Naive thymus-derived CD4-positive, alpha-beta T cell (primary cell): Measurements from ENCODE around the gene APC. TPM values are rescaled to one million over a fixed set of nuclear protein-coding genes. Genes with fewer than 3 reads are reported as not detected.

ENCODE experiments used
- ATAC-seq: fragments of 150-1000 bp; cut with Tn5 transposase; 2 replicates; pipeline ENCODE4 v1.10.0; 2021; ENCODE audit warnings: mild to moderate bottlenecking, moderate library complexity
- CTCF ChIA-PET: fragments of 350-600 bp; sonication (Branson Sonifier 250); formaldehyde crosslinking; loops from one replicate; lab custom pipeline; 2021; ENCODE audit warnings: antibody characterized with exemption; lab: Charles Lee
- POLR2A ChIA-PET: fragments of 350-600 bp; sonication (Branson Sonifier 250); formaldehyde crosslinking; loops from one replicate; lab custom pipeline; 2021; ENCODE audit warnings: antibody characterized with exemption, inconsistent platforms; lab: Charles Lee
- DNase-seq, 9 donors: peaks; one replicate each; pipeline versions ENCODE4 v3.0.0 to v3.0.0-alpha.2; 2020 to 2022; ENCODE audit warnings: mixed read lengths in 1 of 9
- H3K27ac ChIP-seq: one replicate; pipeline ENCODE4 v1.7.0; 2013; ENCODE audit warnings: mild to moderate bottlenecking, low read depth, low read length, moderate library complexity
- H3K27me3 ChIP-seq, 2 donors: one replicate each; pipeline ENCODE4 v1.7.0; 2013; ENCODE audit warnings: low read length in 2 of 2, mild to moderate bottlenecking in 2 of 2, moderate library complexity in 2 of 2; ENCODE audit not compliant: control insufficient read depth in 2 of 2, insufficient read depth in 2 of 2
- H3K36me3 ChIP-seq, 3 experiments: 1 replicate in 2 of 3; 2 replicates in 1 of 3; pipeline ENCODE4 v1.7.0; 2013; ENCODE audit warnings: low read length in 3 of 3, mild to moderate bottlenecking in 3 of 3, moderate library complexity in 1 of 3; ENCODE audit not compliant: insufficient read depth in 3 of 3, control insufficient read depth in 2 of 3
- H3K4me1 ChIP-seq, 2 donors: one replicate each; pipeline ENCODE4 v1.7.0; 2013; ENCODE audit warnings: low read length in 2 of 2, mild to moderate bottlenecking in 2 of 2, moderate library complexity in 1 of 2; ENCODE audit not compliant: control insufficient read depth in 2 of 2, insufficient read depth in 2 of 2
- H3K4me3 ChIP-seq: 2 replicates; pipeline ENCODE4 v1.7.0; 2013; ENCODE audit warnings: mild to moderate bottlenecking, low read length
- H3K9me3 ChIP-seq, 3 experiments: 1 replicate in 2 of 3; 2 replicates in 1 of 3; pipeline ENCODE4 v1.7.0; 2013; ENCODE audit warnings: low read length in 3 of 3; ENCODE audit not compliant: control insufficient read depth in 2 of 3
- H3K27ac Mint-ChIP-seq, 9 donors: one replicate each; pipeline ENCODE4 v1.8.0; 2020 to 2022; ENCODE audit warnings: mixed read lengths in 9 of 9, mild to moderate bottlenecking in 8 of 9, moderate library complexity in 5 of 9, inconsistent platforms in 2 of 9
- H3K27me3 Mint-ChIP-seq, 5 donors: one replicate each; pipeline ENCODE4 v1.8.0; 2021 to 2022; ENCODE audit warnings: mixed read lengths in 5 of 5, mild to moderate bottlenecking in 1 of 5
- H3K36me3 Mint-ChIP-seq, 5 donors: one replicate each; pipeline ENCODE4 v1.8.0; 2020 to 2022; ENCODE audit warnings: mixed read lengths in 5 of 5, mild to moderate bottlenecking in 3 of 5, inconsistent platforms in 1 of 5
- H3K4me1 Mint-ChIP-seq, 7 donors: one replicate each; pipeline ENCODE4 v1.8.0; 2020 to 2022; ENCODE audit warnings: mixed read lengths in 7 of 7, mild to moderate bottlenecking in 3 of 7, inconsistent platforms in 1 of 7
- H3K4me3 Mint-ChIP-seq, 10 donors: one replicate each; pipeline ENCODE4 v1.8.0; 2020 to 2022; ENCODE audit warnings: mild to moderate bottlenecking in 10 of 10, mixed read lengths in 10 of 10, moderate library complexity in 6 of 10, inconsistent platforms in 2 of 10
- H3K9me3 Mint-ChIP-seq, 11 donors: one replicate each; pipeline ENCODE4 v1.8.0; 2020 to 2022; ENCODE audit warnings: mixed read lengths in 11 of 11, mild to moderate bottlenecking in 4 of 11, inconsistent platforms in 1 of 11, moderate library complexity in 1 of 11
- intact Hi-C, 2 donors: fragments of 100-400 bp; cut with micrococcal nuclease; formaldehyde crosslinking; loops; one replicate each; pipeline ENCODE4 v1.15.1; 2023
- polyA plus RNA-seq, 2 donors: library from polyadenylated mRNA; unstranded; fragments of 300-500 nt; fragmentation: Illumina TruSeq; gene quantifications; one replicate each; pipeline ENCODE4 v1.2.3, GENCODE V29; 2021
- total RNA-seq, 6 experiments: library from RNA in 5 of 6; stranded (reverse) in 5 of 6; gene quantifications; 1 replicate in 5 of 6; 2 replicates in 1 of 6; pipeline ENCODE4 v1.2.3 and lab custom pipeline; 2021 to 2026

Gene APC
- total and polyA plus RNA-seq, 7 experiments from 2014 or later, result 18.8 to 53.2 (median 34.5) TPM

DNA sequence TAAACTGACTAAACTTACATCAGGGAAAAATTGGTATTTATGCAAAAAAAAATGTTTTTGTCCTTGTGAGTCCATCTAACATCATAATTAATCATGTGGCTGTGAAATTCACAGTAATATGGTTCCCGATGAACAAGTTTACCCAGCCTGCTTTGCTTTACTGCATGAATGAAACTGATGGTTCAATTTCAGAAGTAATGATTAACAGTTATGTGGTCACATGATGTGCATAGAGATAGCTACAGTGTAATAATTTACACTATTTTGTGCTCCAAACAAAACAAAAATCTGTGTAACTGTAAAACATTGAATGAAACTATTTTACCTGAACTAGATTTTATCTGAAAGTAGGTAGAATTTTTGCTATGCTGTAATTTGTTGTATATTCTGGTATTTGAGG is 106.8 kb downstream of the APC start:
- DNase-seq (no peak), ATAC-seq (no peak)
- Histone ChIP-seq H3K27me3 (no peaks in the 10 kb centered on the region), H3K36me3 (no peaks in the 10 kb centered on the region), H3K4me3 (no peak overlapping the region), H3K4me1 (no peaks in the 10 kb centered on the region), H3K27ac (no peak overlapping the region), H3K9me3 (no peaks in the 10 kb centered on the region)
- peak overlapping the region in 3 of 9 donors; percentile 3 to 35 (median 4) for H3K27ac Mint-ChIP-seq
- POLR2A ChIA-PET, result no interaction called here
- H3K9me3 Mint-ChIP-seq, result peaks cover 0 to 3% (median 0%) of the 10 kb centered on the region in 11 donors
- H3K36me3 Mint-ChIP-seq, result peaks cover 0 to 27% (median 8%) of the 10 kb centered on the region in 5 donors
- H3K4me3 Mint-ChIP-seq, result no peak overlapping the region
- H3K4me1 Mint-ChIP-seq, result peaks cover 4 to 8% (median 6%) of the 10 kb centered on the region in 7 donors
- peaks cover 0 to 3% (median 0%) of the 10 kb centered on the region in 5 donors for H3K27me3 Mint-ChIP-seq
- CTCF ChIA-PET, result no interaction called here
- intact Hi-C loops, result loop anchor here in 1 of 2 donors (10.0 kb wide), 1 partner anchor 490 kb away; no protein-coding TSS in a partner anchor

DNA sequence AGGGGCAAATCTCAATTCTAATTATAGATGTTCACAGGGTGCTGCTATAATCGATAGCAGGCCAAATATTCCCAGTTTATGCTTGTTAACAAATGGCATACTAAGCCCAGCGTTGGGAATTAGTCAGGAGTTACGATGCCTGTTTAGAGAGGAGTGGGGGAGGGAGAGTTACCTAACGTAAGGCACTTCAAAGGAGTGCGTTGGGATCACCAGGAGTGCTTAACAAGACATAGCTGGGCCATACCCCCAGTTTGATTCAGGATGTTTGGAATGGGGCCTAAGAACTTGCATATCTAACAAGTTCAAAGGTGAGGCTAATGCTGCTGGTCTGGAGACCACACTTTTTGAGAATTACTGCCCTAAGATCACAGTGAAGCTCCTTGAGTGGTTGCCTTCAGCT is 108.9 kb downstream of the APC start:
- peak overlapping the region in 1 of 9 donors; percentile 11 for H3K27ac Mint-ChIP-seq
- intact Hi-C loops, result loop anchor here in 1 of 2 donors (10.0 kb wide), 1 partner anchor 488 kb away; no protein-coding TSS in a partner anchor
- H3K27ac ChIP-seq, result no peak overlapping the region
- H3K27me3 ChIP-seq, result no peaks in the 10 kb centered on the region
- ChIA-PET CTCF (interaction anchor here (0.8 kb wide), 1 partner anchor 1676 kb away, joined by 3 read pairs; no protein-coding TSS in a partner anchor), POLR2A (no interaction called here)
- H3K36me3 ChIP-seq, result no peaks in the 10 kb centered on the region
- peaks cover 0 to 11% (median 4%) of the 10 kb centered on the region in 5 donors for H3K27me3 Mint-ChIP-seq
- H3K4me1 Mint-ChIP-seq, result peaks cover 4 to 8% (median 6%) of the 10 kb centered on the region in 7 donors
- DNase-seq (no peak), ATAC-seq (no peak)
- H3K36me3 Mint-ChIP-seq, result peaks cover 0 to 11% (median 0%) of the 10 kb centered on the region in 5 donors
- H3K9me3 Mint-ChIP-seq, result peaks cover 0 to 3% (median 0%) of the 10 kb centered on the region in 11 donors
- H3K4me3 Mint-ChIP-seq, result no peak overlapping the region
- H3K4me1 ChIP-seq, result no peaks in the 10 kb centered on the region
- H3K4me3 ChIP-seq, result no peak overlapping the region
- H3K9me3 ChIP-seq, result no peaks in the 10 kb centered on the region

- H3K4me3 Mint-ChIP-seq, result no peak overlapping the region
- ATAC-seq (no peak), DNase-seq (no peak)
- intact Hi-C loops, result loop anchor here in 1 of 2 donors (10.0 kb wide), 1 partner anchor 487 kb away; no protein-coding TSS in a partner anchor
- CTCF ChIA-PET, result no interaction called here
- peaks cover 0 to 9% (median 0%) of the 10 kb centered on the region in 5 donors for H3K36me3 Mint-ChIP-seq
- POLR2A ChIA-PET, result no interaction called here
- Histone ChIP-seq H3K4me1 (no peaks in the 10 kb centered on the region), H3K27me3 (no peaks in the 10 kb centered on the region), H3K9me3 (no peaks in the 10 kb centered on the region), H3K4me3 (no peak overlapping the region), H3K36me3 (no peaks in the 10 kb centered on the region), H3K27ac (no peak overlapping the region)
- H3K27ac Mint-ChIP-seq, result peak overlapping the region in 2 of 9 donors; percentile 11 to 48
- H3K27me3 Mint-ChIP-seq, result peaks cover 0 to 15% (median 4%) of the 10 kb centered on the region in 5 donors
- H3K4me1 Mint-ChIP-seq, result peaks cover 4 to 8% (median 6%) of the 10 kb centered on the region in 7 donors
- peaks cover 0 to 3% (median 0%) of the 10 kb centered on the region in 11 donors for H3K9me3 Mint-ChIP-seq
Observed at GRCh38 chr5:112847306-112847705, 109.6 kb downstream of the APC start.

DNA sequence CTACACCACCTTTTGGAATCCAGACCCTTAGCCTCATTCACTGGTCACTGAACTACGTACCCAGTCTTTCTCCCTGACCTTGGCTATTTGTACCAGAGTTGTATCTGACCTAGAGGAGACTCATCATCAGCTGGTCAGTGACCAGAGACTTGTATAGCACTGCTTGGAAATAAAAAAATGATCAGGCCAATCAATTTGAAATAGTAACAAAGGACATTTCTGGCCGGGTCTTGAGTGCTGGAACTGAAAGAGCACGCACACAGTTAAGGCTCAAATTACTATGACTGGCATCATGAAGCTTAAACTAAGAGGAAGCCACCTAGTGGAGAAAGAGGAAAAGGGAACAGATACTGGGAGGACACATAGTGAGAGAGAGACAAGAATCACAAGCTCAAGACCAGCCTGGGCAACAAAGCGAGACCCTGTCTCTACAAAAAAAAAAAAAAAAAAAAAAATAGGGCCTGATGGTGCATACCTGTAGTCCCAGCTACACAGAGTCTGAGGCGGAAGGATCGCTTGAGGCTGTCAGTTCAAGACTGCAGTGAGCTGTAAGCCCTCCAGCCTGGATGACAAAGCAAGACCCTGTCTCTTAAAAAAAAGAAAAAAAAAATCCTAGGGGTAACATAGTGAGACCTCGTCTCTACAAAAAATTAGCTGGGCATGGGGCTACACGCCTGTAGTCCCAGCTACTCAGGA is 110.6 kb downstream of the APC start:
- Histone ChIP-seq H3K9me3 (no peaks in the 10 kb centered on the region), H3K27me3 (no peaks in the 10 kb centered on the region), H3K4me1 (no peaks in the 10 kb centered on the region), H3K27ac (no peak overlapping the region), H3K36me3 (no peaks in the 10 kb centered on the region), H3K4me3 (no peak overlapping the region)
- DNase-seq, result peak in 7 of 9 donors; percentile 8 to 51 (median 40)
- ATAC-seq, result peak; percentile 97
- H3K27ac Mint-ChIP-seq, result peak overlapping the region in 3 of 9 donors; percentile 53 to 58 (median 53)
- intact Hi-C loops, result loop anchor here (1.0 to 10.0 kb wide), 6 partner anchors 13 to 487 kb away; partner anchors contain the start of genes REEP5 (in 2 of the 2) and SRP19 (in 1 of the 2)
- POLR2A ChIA-PET, result interaction anchor here (1.0 kb wide), 1 partner anchor 75 kb away, joined by 3 read pairs; no protein-coding TSS in a partner anchor
- peak overlapping the region in 2 of 10 donors; percentile 16 to 41 for H3K4me3 Mint-ChIP-seq
- H3K9me3 Mint-ChIP-seq, result peaks cover 0 to 2% (median 0%) of the 10 kb centered on the region in 11 donors
- CTCF ChIA-PET, result interaction anchor here (0.6 to 1.5 kb wide), 16 partner anchors 9 to 769 kb away, joined by 3 to 8 read pairs (median 3); partner anchors contain the start of genes DCP2 and SRP19
- peaks cover 4 to 8% (median 6%) of the 10 kb centered on the region in 7 donors for H3K4me1 Mint-ChIP-seq
- peaks cover 0 to 20% (median 5%) of the 10 kb centered on the region in 5 donors for H3K27me3 Mint-ChIP-seq
- H3K36me3 Mint-ChIP-seq, result peaks cover 0 to 5% (median 0%) of the 10 kb centered on the region in 5 donors

- no peaks in the 10 kb centered on the region for H3K36me3 ChIP-seq
- intact Hi-C loops, result loop anchor here in 1 of 2 donors (2.0 to 10.0 kb wide), 2 partner anchors 159 to 485 kb away; no protein-coding TSS in a partner anchor
- no peak overlapping the region for H3K4me3 ChIP-seq
- no peak overlapping the region for H3K27ac Mint-ChIP-seq
- peaks cover 2 to 11% (median 5%) of the 10 kb centered on the region in 5 donors for H3K36me3 Mint-ChIP-seq
- H3K27ac ChIP-seq, result no peak overlapping the region
- H3K9me3 ChIP-seq, result no peaks in the 10 kb centered on the region
- H3K27me3 ChIP-seq, result no peaks in the 10 kb centered on the region
- ATAC-seq, result no peak
- H3K4me3 Mint-ChIP-seq, result no peak overlapping the region
- H3K4me1 Mint-ChIP-seq, result peaks cover 4 to 7% (median 5%) of the 10 kb centered on the region in 7 donors
- H3K4me1 ChIP-seq, result no peaks in the 10 kb centered on the region
- peaks cover 2 to 13% (median 6%) of the 10 kb centered on the region in 11 donors for H3K9me3 Mint-ChIP-seq
- CTCF ChIA-PET, result no interaction called here
- peaks cover 5 to 35% (median 18%) of the 10 kb centered on the region in 5 donors for H3K27me3 Mint-ChIP-seq
- POLR2A ChIA-PET, result no interaction called here
- no peak for DNase-seq
Observed at GRCh38 chr5:112849912-112850311, 112.2 kb downstream of the APC start.

- H3K9me3 ChIP-seq, result no peaks in the 10 kb centered on the region
- Mint-ChIP-seq H3K36me3 (peaks cover 6 to 18% (median 13%) of the 10 kb centered on the region in 5 donors), H3K9me3 (peaks cover 4 to 29% (median 12%) of the 10 kb centered on the region in 11 donors), H3K27ac (no peak overlapping the region), H3K27me3 (peaks cover 22 to 61% (median 35%) of the 10 kb centered on the region in 5 donors), H3K4me1 (no peaks in the 10 kb centered on the region), H3K4me3 (no peak overlapping the region)
- ATAC-seq (no peak), DNase-seq (no peak)
- no peaks in the 10 kb centered on the region for H3K4me1 ChIP-seq
- H3K27me3 ChIP-seq, result no peaks in the 10 kb centered on the region
- ChIA-PET CTCF (no interaction called here), POLR2A (no interaction called here)
- no peaks in the 10 kb centered on the region for H3K36me3 ChIP-seq
- H3K27ac ChIP-seq, result no peak overlapping the region
- intact Hi-C loops, result no loop called here
- no peak overlapping the region for H3K4me3 ChIP-seq
Observed at GRCh38 chr5:112854651-112855050, 117.0 kb downstream of the APC start.
